K562 treated with DMSO at 1 percent for 12 hours (cell line): ENCODE results near the gene CSTF2. TPM values are rescaled to one million over a fixed set of nuclear protein-coding genes. Genes with fewer than 3 reads are reported as not detected.

Source experiments
- total RNA-seq: library from RNA; unstranded; fragments of 300-600 nt; gene quantifications from 2 replicates; pipeline ENCODE4 v1.2.3, GENCODE V29; 2022; ENCODE audit not compliant: insufficient read depth

The CSTF2 gene, protein sequence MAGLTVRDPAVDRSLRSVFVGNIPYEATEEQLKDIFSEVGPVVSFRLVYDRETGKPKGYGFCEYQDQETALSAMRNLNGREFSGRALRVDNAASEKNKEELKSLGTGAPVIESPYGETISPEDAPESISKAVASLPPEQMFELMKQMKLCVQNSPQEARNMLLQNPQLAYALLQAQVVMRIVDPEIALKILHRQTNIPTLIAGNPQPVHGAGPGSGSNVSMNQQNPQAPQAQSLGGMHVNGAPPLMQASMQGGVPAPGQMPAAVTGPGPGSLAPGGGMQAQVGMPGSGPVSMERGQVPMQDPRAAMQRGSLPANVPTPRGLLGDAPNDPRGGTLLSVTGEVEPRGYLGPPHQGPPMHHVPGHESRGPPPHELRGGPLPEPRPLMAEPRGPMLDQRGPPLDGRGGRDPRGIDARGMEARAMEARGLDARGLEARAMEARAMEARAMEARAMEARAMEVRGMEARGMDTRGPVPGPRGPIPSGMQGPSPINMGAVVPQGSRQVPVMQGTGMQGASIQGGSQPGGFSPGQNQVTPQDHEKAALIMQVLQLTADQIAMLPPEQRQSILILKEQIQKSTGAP
- 19.7 and 37.6 TPM in 2 replicates for total RNA-seq

DNA sequence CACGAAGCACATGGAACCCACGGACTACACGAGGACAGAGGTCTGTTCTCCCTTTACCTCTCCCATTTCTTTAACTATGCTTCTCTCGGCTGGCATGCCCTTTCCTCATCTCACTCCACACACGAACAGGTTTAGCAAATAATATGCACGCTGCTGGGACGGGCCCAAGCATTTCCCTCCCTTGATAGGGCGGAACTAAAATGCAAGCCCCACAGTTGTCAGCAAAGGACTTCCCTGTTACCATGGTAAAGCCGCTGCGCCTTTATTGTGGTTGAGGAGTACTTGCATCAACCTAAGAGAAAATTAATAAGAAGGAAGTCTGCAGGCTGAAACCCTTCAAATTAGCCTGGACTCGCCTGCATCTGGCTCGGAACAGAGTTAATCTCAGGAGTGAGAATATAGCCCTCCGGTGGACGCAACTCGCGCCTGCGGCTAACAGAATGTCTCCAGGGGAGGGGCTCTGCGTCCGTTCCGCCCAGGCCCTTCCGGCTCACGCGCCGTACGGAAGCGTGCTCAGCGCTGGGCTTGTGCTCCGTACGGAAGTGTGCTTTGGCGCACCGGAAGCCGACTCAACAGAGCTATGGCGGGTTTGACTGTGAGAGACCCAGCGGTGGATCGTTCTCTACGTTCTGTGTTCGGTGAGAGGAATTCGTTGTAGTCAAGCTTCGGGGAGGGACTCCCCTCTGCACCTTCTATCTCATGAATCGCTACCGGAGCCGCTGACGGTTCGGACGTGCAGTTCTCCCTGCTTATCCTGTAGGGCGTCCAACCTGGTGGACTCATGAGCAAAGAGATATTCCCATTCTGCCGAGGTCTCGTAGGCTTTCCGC is at the start of gene CSTF2:
CSTF2 (plus strand) TSS at position 555 of the 830 bp plus-strand sequence; CDS start at position 581, 26 bp downstream.

DNA sequence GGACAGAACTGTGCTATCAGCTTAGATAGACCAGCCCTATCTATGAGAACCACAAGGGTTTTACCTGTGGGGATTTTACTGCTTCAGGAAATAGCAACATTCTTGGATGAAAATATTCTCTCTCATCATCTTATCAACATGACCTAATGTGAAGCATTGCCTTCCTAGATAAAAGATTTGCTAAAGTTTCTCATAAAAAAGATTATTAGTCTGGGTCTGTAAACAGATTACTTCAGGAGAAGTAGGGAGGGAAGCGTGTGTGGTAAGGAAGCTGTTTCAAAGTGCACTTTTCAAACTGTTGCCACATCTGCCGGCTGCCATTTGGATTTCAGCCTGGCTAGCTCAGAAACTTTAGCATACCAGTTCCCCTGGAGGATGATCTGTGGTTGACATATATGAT is 54.1 kb downstream of the CSTF2 start, which contains the start of gene NOX1:
NOX1 (minus strand) TSS at position 35 of the 400 bp plus-strand sequence. CDS start 220 bp downstream, outside the sequence.

Other genes starting within 250 kb of the CSTF2 start
- gene TNMD, start 235.5 kb upstream of the CSTF2 start, total RNA-seq: not detected in 2 replicates
- not detected in 2 replicates for gene TSPAN6, start 183.6 kb upstream of the CSTF2 start, total RNA-seq
- gene SRPX2, start 176.2 kb upstream of the CSTF2 start, total RNA-seq: not detected in 2 replicates
- 0.90 and 56.1 TPM in 2 replicates for gene SYTL4, start 88.3 kb upstream of the CSTF2 start, total RNA-seq
- gene NOX1, start 54.0 kb downstream of the CSTF2 start, total RNA-seq: not detected in 2 replicates
- gene XKRX, start 108.5 kb downstream of the CSTF2 start, total RNA-seq: not detected in 2 replicates
- gene ARL13A, start 149.3 kb downstream of the CSTF2 start, total RNA-seq: not detected in 2 replicates
- 11.2 and 23.9 TPM in 2 replicates for gene TRMT2B, start 231.7 kb downstream of the CSTF2 start, total RNA-seq